GM12891 (cell line): ENCODE measurements around the gene SETBP1.

Experiments used
- POLR2A ChIP-seq: IDR thresholded peaks from 2 replicates; pipeline ENCODE4 v1.6.1; 2011; ENCODE audit warnings: low read depth, low read length, control low read depth
- POLR2AphosphoS5 ChIP-seq: IDR thresholded peaks from 2 replicates; pipeline ENCODE4 v1.6.1; 2011; ENCODE audit warnings: low read depth, low read length, control low read depth
- TAF1 ChIP-seq: IDR thresholded peaks from 2 replicates; pipeline ENCODE4 v1.6.1; 2011; ENCODE audit warnings: low read depth, low read length, control low read depth

GRCh38 chr18:44869533-44869932 lies 188.8 kb downstream of the SETBP1 start:
- TF ChIP-seq POLR2A (no peak), TAF1 (no peak), POLR2AphosphoS5 (no peak)
